A549 (cell line): ENCODE data around the gene CISD3. TPM values are rescaled to one million over a fixed set of nuclear protein-coding genes. Genes with fewer than 3 reads are reported as not detected.

ENCODE experiments used
- ATAC-seq, 2 experiments: fragments of 200-7000 bp in 1 of 2; fragments of >200 bp in 1 of 2; cut with Nextera tagmentation in 1 of 2; cut with Tn5 transposase in 1 of 2; 3 replicates each; pipeline versions ENCODE4 v1.8.0 to v1.9.1; 2018 to 2020; ENCODE audit warnings: mild to moderate bottlenecking in 1 of 2, moderate library complexity in 1 of 2
- CTCF ChIA-PET: fragments of 300-600 bp; sonication (Branson Sonifier 250); formaldehyde crosslinking; extraction: SDS; loops from one replicate; lab custom pipeline; 2021; ENCODE audit warnings: antibody characterized with exemption, inconsistent platforms; lab: Yijun Ruan, JAX
- POLR2A ChIA-PET: fragments of 350-600 bp; formaldehyde crosslinking; extraction: SDS; loops from one replicate; lab custom pipeline; 2021; ENCODE audit warnings: antibody characterized with exemption, inconsistent platforms; lab: Yijun Ruan, JAX
- DNase-seq, 2 experiments: peaks; one replicate each; pipeline versions ENCODE4 v3.0.0 to v3.0.0-alpha.2; 2011 to 2016; ENCODE audit warnings: low read depth in 1 of 2, low spot score in 1 of 2
- FAIRE-seq: peaks from 2 replicates; lab custom pipeline; 2011; peaks lifted over from hg19 to GRCh38; lab: Jason Lieb, UNC
- H3K27ac ChIP-seq, 2 experiments: fragments of >200 bp; sonication (Bioruptor Twin); formaldehyde crosslinking; 3 replicates each; pipeline ENCODE4 v1.5.1; 2016 to 2017
- H3K4me1 ChIP-seq: fragments of >200 bp; sonication (Bioruptor Twin); formaldehyde crosslinking; 3 replicates; pipeline ENCODE4 v1.6.1; 2016
- H3K4me2 ChIP-seq: fragments of >200 bp; sonication (Bioruptor Twin); formaldehyde crosslinking; 3 replicates; pipeline ENCODE4 v1.6.1; 2016
- H3K4me3 ChIP-seq: fragments of >200 bp; sonication (Bioruptor Twin); formaldehyde crosslinking; 3 replicates; pipeline ENCODE4 v1.5.1; 2016
- H3K9me3 ChIP-seq: fragments of >200 bp; sonication (Bioruptor Twin); formaldehyde crosslinking; 3 replicates; pipeline ENCODE4 v1.6.1; 2016
- BHLHE40 ChIP-seq: IDR thresholded peaks from 2 replicates; pipeline ENCODE4 v1.6.1; 2012; ENCODE audit warnings: low read depth, low read length, inconsistent platforms
- EHF ChIP-seq: fragments of 250-450 bp; sonication (Bioruptor Pico); IDR thresholded peaks from 2 replicates; pipeline ENCODE4 v1.5.0; 2020; ENCODE audit warnings: mild to moderate bottlenecking
- EHMT2 ChIP-seq: fragments of 200-600 bp; sonication (generic); IDR thresholded peaks from 2 replicates; pipeline ENCODE4 v1.6.1; 2016; ENCODE audit warnings: antibody characterized with exemption, low read depth, mild to moderate bottlenecking, moderate library complexity
- FOXS1 ChIP-seq: fragments of 250-450 bp; sonication (Bioruptor Pico); IDR thresholded peaks from 2 replicates; pipeline ENCODE4 v1.5.0; 2020; ENCODE audit warnings: mild to moderate bottlenecking, moderate library complexity
- HES2 ChIP-seq: fragments of >200 bp; sonication (Bioruptor Twin); formaldehyde crosslinking; IDR thresholded peaks from 2 replicates; pipeline ENCODE4 v1.6.1; 2016
- HEYL ChIP-seq: fragments of 250-450 bp; sonication (Bioruptor Pico); IDR thresholded peaks from 2 replicates; pipeline ENCODE4 v1.8.0; 2021; ENCODE audit warnings: mild to moderate bottlenecking, moderate library complexity
- JUNB ChIP-seq: fragments of >200 bp; sonication (Bioruptor Twin); formaldehyde crosslinking; IDR thresholded peaks from 2 replicates; pipeline ENCODE4 v1.6.1; 2016
- KDM5A ChIP-seq: fragments of 200-600 bp; sonication (generic); IDR thresholded peaks from 2 replicates; pipeline ENCODE4 v1.6.1; 2016; ENCODE audit warnings: antibody characterized with exemption, mild to moderate bottlenecking
- MAFK ChIP-seq: fragments of 450-650 bp; IDR thresholded peaks from 2 replicates; pipeline ENCODE4 v1.6.1; 2014; ENCODE audit not compliant: partially characterized antibody
- MAZ ChIP-seq: fragments of 150-350 bp; IDR thresholded peaks from 2 replicates; pipeline ENCODE4 v1.6.1; 2014; ENCODE audit warnings: antibody characterized with exemption, low read depth, low read length, borderline replicate concordance
- NPAS2 ChIP-seq: fragments of 250-450 bp; sonication (Bioruptor Pico); IDR thresholded peaks from 2 replicates; pipeline ENCODE4 v1.8.0; 2022; ENCODE audit warnings: mild to moderate bottlenecking, moderate library complexity, borderline replicate concordance
- NR3C1 ChIP-seq: fragments of >200 bp; sonication (Bioruptor Twin); formaldehyde crosslinking; IDR thresholded peaks from 3 replicates; pipeline ENCODE4 v1.6.1; 2017
- POLR2AphosphoS2 ChIP-seq: conservative IDR thresholded peaks from 2 replicates; pipeline ENCODE4 v1.6.1; 2012; ENCODE audit warnings: low read length, improper control_type of control experiment, inconsistent platforms
- RARB ChIP-seq: fragments of 250-450 bp; sonication (Bioruptor Pico); IDR thresholded peaks from 2 replicates; pipeline ENCODE4 v1.8.0; 2021; ENCODE audit warnings: mild to moderate bottlenecking, moderate library complexity
- RCOR1 ChIP-seq: fragments of 150-350 bp; IDR thresholded peaks from 2 replicates; pipeline ENCODE4 v1.6.1; 2014; ENCODE audit warnings: antibody characterized with exemption, low read length, low read depth
- REST ChIP-seq: fragments of 200-600 bp; sonication (generic); IDR thresholded peaks from 2 replicates; pipeline ENCODE4 v1.6.1; 2016; ENCODE audit warnings: antibody characterized with exemption, mild to moderate bottlenecking, moderate library complexity
- RFX5 ChIP-seq: fragments of 450-650 bp; IDR thresholded peaks from 2 replicates; pipeline ENCODE4 v1.7.1; 2014; ENCODE audit warnings: antibody characterized with exemption, mild to moderate bottlenecking, moderate library complexity
- ZC3H11A ChIP-seq: fragments of 450-650 bp; IDR thresholded peaks from 2 replicates; pipeline ENCODE4 v1.6.1; 2014; ENCODE audit warnings: antibody characterized with exemption, mild to moderate bottlenecking
- ZFP36 ChIP-seq: fragments of 450-650 bp; IDR thresholded peaks from 2 replicates; pipeline ENCODE4 v1.6.1; 2014; ENCODE audit warnings: borderline replicate concordance; ENCODE audit not compliant: partially characterized antibody
- WGBS: methylation state at CpG from one replicate; pipeline ENCODE4 v1.1.6; 2017; ENCODE audit errors: missing lambda C conversion rate; 5-methylcytosine and 5-hydroxymethylcytosine counted together
- polyA plus RNA-seq, 4 experiments: library from polyadenylated mRNA; depleted of rRNA in 3 of 4; stranded (reverse); fragments of >200 nt; fragmentation: RNase III in 1 of 4; extraction: RNeasy Plus Mini Kit Qiagen cat#74134 plus additional on column Dnase treatment in 1 of 4; gene quantifications; 2 replicates in 3 of 4; 3 replicates in 1 of 4; pipeline ENCODE4 v1.2.3, GENCODE V29; 2011 to 2017
- TF ChIP-seq, protein P1 (sequence below): fragments of 450-650 bp; IDR thresholded peaks from 2 replicates; pipeline ENCODE4 v1.6.1; 2014; ENCODE audit warnings: antibody characterized with exemption

Gene CISD3
- polyA plus RNA-seq, 2 of the 4 experiments (the other 2 are of a cell fraction) = 24.5 to 33.0 TPM

- 93% methylated on average over 29 of the region's 29 CpGs for WGBS
- CTCF ChIA-PET = interaction anchor here (0.6 to 12.9 kb wide), 8 partner anchors 9 to 305 kb away, joined by 3 to 102 read pairs (median 4); partner anchors contain the start of gene CISD3
- no peak for FAIRE-seq
- POLR2A ChIA-PET = interaction anchor here (1.3 kb wide), 1 partner anchor 14 kb away, joined by 4 read pairs; the partner anchor contains the start of gene MLLT6
- H3K4me2 ChIP-seq = no peak overlapping the region
- no peaks in the 10 kb centered on the region for H3K9me3 ChIP-seq
- ATAC-seq = no peak
- peaks cover 7% of the 10 kb centered on the region; the same call in 2 of the 3 replicates for H3K4me1 ChIP-seq
- no peak for DNase-seq
- H3K27ac ChIP-seq = 0 out of 6 replicates have a peak overlapping the region, but pooled peaks of 1 of the 2 experiments have one; percentile 4
- H3K4me3 ChIP-seq = no peak overlapping the region
- no peak for TF ChIP-seq KDM5A
- no peak for TF ChIP-seq NPAS2 (CRISPR knock-in tag)
- TF ChIP-seq FOXS1 = no peak
- no peak for TF ChIP-seq RCOR1
- TF ChIP-seq, protein P1, sequence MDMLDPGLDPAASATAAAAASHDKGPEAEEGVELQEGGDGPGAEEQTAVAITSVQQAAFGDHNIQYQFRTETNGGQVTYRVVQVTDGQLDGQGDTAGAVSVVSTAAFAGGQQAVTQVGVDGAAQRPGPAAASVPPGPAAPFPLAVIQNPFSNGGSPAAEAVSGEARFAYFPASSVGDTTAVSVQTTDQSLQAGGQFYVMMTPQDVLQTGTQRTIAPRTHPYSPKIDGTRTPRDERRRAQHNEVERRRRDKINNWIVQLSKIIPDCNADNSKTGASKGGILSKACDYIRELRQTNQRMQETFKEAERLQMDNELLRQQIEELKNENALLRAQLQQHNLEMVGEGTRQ = no peak
Observed at GRCh38 chr17:38719289-38719942, 10.7 kb upstream of the CISD3 start.

DNA sequence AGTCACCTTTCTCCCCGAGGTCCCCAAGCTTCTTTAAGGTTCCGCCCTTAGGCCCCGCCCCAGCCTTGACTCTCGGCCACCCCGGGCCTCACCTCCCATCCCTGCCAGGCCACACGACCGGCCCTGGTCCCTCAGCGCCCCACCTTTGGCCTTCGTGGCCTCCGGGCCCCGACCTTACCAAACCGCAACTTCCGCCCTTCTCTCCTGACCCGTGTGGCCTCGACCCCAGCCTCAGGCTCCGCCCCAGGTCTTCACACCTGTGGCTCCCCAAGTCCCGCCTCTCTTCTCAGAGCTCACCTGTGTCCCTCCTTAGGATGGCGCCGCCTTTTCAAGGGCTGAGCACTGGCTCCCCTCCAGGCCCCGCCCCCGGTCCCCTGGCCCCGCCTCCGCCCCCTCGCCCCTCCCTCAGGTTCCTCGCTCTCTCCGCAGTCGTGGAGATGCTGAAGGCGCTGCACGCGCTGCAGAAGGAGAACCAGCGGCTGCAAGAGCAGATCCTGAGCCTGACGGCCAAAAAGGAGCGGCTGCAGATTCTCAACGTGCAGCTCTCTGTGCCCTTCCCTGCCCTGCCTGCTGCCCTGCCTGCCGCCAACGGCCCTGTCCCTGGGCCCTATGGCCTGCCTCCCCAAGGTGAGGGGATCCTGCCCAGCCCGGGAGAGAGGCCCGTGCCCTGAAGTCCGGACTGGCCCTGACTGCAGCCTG is 10.0 kb upstream of the CISD3 start:
- POLR2A ChIA-PET = no interaction called here
- no peak overlapping the region for H3K4me2 ChIP-seq
- TF ChIP-seq, protein P1 = no peak
- TF ChIP-seq, all 56 proteins: peak for 0
- no peak overlapping the region for H3K4me3 ChIP-seq
- no peak for FAIRE-seq
- CTCF ChIA-PET = interaction anchor here (0.6 to 12.9 kb wide), 6 partner anchors 8 to 455 kb away, joined by 3 to 102 read pairs (median 9); partner anchors contain the start of gene CISD3
- ATAC-seq = no peak
- no peak for DNase-seq
- no peaks in the 10 kb centered on the region for H3K9me3 ChIP-seq
- WGBS = 85% methylated on average over 35 of the region's 39 CpGs
- no peak overlapping the region for H3K27ac ChIP-seq
- H3K4me1 ChIP-seq = peaks cover 7% of the 10 kb centered on the region; the same call in 2 of the 3 replicates

- no peak for TF ChIP-seq NR3C1
- TF ChIP-seq REST = no peak
- TF ChIP-seq ZFP36 = no peak
- TF ChIP-seq RFX5 = no peak
- no peak for TF ChIP-seq RARB
- TF ChIP-seq JUNB = no peak
- no peak for TF ChIP-seq MAZ
- TF ChIP-seq ZC3H11A = no peak
- TF ChIP-seq EHMT2 = no peak
- no peak for TF ChIP-seq HES2
- no peak for TF ChIP-seq HEYL (CRISPR knock-in tag)
- no peak for TF ChIP-seq MAFK
- no peak for TF ChIP-seq BHLHE40
- TF ChIP-seq POLR2AphosphoS2 = no peak
- TF ChIP-seq EHF (CRISPR knock-in tag) = no peak
- POLR2A ChIA-PET = no interaction called here
- FAIRE-seq (no peak), ATAC-seq (no peak), DNase-seq (no peak)
- no peak overlapping the region for H3K27ac ChIP-seq
- H3K4me3 ChIP-seq = no peak overlapping the region
- 87% methylated on average over 6 of the region's 6 CpGs for WGBS
- CTCF ChIA-PET = interaction anchor here (1.7 to 12.9 kb wide), 3 partner anchors 9 to 15 kb away, joined by 6 to 102 read pairs (median 18); no protein-coding TSS in a partner anchor
- H3K4me2 ChIP-seq = no peak overlapping the region
- H3K4me1 ChIP-seq = peaks cover 8% of the 10 kb centered on the region
- H3K9me3 ChIP-seq = no peaks in the 10 kb centered on the region
Observed at GRCh38 chr17:38720941-38721340, 9.2 kb upstream of the CISD3 start.
